CD4-positive, alpha-beta T cell treated with Interleukin-15 for 4 hours (primary cell): ENCODE measurements around the gene ABHD2.
"Not testable (repeated sequence)": the region's sequence is repeated elsewhere in the genome, so short reads cannot be mapped to it uniquely, and the experiment has no call there.

Experiments
- DNase-seq: peaks from one replicate; pipeline ENCODE4 v3.0.0-alpha.2; 2020; ENCODE audit warnings: low spot score

The ABHD2 gene

DNA sequence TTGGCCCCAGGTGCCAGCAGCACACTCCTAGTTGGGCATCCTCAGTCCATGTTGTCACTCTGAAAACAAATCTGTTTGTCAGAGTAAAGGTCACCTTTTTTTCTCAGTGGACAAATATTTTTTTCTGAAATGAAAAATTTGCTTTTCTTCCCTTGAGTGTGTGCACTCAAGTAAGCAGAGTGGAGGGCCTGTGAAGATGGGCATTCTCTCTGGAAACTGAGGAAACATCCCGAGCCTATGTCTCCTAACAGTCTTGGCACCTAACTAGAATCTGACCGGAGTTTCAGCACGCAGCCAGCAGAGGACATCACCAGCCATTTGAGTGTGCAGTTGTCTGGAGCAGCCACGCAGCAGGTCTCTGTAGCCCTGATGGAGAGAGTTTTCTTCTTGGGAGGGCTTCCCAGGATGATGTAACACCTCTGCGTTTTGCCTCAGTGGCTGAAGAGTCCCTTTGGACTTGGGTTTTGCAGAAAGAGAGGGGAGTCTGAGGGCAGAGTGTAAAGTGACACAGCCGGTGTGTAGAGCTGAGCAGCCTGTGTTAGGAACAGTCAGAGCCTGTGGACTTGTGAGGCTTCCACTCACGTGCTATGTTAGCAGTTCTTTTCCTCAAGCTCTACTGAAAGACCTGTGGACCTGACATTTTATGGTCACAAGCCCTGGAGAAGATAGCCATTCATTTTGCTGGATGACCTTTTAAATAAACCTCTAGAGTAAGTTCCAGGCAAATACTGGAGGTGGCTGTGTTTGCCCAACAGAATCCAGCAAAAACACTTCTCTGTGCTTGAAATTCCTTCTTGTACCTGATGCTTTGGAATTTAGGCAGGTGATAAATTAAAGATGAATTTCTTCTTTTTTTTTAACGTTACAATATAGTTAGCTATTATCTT is 51.6 kb downstream of the ABHD2 start:
- DNase-seq, result no peak

DNA sequence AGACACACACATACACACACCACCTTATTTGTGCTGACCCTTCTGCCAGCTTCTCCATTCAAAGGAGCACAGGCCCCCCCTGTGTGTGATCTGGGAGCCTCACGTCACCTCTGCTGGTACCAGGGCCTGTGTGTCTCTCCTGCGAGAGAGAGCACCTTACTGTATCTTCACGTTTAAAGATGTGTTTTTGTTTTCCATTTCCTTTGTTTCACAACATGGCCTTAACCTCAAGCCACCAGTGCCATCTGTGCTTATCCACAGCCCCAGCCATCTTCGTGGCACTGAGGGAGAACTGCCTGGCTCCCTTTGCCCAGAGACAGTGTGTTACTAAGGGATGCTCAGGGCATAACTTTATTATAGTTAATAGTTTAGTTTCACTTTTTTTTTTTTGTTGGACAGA is 52.3 kb downstream of the ABHD2 start:
- DNase-seq, result no peak

DNA sequence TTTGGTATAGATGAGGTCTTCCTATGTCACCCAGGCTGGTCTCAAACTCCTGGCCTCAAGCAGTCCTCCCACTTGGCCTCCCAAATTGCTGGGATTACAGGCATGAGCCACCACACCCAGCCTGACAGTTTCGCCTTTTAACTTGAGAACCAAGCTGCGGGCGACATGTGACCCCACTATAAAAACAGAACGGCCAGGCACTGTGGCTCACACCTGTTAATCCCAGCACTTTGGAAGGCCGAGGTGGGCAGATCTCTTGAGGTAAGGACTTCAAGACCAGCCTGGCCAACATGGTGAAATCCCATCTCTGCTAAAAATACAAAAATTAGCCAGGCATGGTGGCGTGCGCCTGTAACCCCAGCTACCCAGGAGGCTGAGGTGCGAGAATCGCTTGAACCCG is 52.9 kb downstream of the ABHD2 start:
- not testable (repeated sequence) for DNase-seq

DNA sequence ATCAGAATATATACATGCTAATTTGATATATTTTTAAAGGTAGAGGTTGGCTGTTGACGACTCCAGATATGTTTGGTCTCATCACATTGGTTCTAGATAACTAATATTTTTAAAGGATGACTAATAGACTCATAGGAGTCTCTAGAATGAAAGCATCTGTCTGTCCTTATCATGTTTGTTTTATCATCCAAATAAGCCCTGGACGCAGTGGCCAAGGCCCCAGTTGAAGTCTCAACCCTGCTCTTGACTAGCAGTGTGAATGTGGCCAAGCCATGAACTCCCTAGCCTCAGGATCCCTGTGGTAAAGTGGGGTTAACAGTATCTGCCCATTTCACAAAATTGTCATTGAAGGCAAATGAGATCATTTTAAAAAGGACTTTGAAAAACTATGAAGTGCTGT is 53.6 kb downstream of the ABHD2 start:
- no peak for DNase-seq

DNA sequence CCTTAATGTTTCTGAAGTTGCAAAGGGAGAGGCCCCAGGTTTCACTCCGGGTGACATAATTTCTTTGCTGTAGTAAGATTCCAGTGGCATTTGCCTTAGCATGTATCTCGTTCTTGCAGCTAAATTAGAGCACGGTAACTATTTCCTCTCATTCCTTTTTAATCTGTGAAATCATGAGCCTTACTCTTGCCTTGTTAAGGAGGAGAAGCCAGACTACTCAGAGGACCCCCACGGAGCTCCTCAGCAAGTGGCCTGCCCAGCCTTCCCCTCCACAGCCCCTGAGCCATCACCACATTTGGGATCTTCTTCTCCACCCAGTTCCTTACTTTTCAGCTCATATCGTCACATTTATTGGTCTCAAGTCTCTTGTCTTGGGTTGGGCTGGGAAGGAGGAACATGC is 54.2 kb downstream of the ABHD2 start:
- DNase-seq, result no peak

DNA sequence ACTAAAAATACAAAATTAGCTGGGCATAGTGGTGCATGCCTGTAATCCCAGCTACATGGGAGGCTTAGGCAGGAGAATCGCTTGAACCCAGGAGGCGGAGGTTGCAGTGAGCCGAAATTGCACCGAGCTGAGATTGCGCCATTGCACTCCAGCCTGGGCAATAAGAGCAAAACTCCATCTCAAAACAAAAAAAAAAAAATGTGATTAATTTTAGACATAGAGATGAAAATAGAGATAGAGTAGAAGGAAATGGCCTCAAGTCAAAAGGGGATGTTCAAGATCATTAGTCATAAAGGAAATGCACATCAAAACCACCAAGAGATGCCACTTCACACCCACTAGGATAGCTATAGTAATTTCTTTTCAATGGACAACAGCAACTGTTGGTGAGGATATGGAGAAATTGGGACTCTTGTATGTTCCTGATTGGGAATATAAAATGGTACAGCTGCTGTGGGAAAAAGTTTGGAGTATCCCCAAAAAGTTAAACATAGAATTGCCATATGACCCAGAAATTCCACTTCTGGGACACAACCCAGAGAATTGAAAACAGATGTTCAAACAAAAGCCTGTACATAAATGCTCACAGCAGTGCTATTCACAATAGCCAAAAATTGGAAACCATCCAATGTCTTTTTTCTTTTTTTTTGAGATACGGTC is 55.4 kb downstream of the ABHD2 start:
- peak; percentile 24 for DNase-seq

DNA sequence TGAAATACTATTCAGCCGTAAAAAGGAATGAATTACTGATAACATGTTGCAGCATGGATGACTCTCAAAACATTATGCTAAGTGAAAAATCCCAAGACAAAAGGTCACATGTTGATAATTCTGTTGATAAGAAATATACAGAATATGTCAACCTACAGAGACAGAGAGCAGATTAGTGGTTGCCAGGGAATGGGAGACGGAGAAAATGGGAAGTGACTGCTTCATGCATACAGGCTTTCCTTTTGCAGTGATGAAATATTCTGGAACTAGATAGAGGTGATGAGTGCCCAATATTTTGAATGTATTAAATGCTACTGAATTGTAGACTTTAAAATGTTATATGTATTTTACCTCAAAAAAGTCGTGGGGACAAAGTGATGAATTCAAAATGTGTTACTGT is 56.2 kb downstream of the ABHD2 start:
- no peak for DNase-seq

DNA sequence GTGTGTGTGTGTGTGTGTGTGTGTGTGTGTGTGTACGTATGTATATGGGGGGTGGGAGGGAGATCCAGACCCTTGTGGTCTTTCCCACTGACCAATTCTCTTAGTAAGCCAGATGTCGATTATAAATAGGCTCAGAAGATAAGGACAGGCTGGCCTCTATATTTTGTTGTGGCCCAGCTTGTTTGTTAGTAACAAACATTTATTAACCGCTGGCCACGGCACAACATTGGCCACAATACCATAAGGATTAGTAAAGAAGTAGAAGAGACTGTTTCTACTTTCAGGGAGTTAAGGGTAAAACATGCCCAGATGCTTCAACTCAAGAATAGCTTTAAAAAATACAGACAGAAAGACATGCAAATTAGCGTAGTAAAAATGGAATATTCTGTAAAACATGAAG is 58.1 kb downstream of the ABHD2 start:
- no peak for DNase-seq

DNA sequence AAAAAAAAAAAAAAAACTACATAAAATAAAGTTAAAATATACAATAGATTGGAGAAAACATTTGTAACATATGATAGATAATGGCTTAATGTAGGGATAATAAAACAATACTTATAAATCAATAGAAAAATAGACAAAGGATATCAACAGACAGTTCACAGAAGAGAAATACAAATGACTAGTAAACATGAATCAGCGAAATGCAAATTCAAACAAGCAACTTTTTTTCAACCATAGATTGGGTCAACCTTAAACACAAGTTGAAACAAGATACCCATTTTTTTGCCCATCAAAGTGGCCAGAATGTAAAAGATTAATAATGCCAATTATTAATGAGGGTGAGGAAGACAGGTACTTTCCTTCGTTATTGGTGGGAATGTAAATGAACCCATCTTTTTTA is 59.9 kb downstream of the ABHD2 start:
- DNase-seq, result no peak

DNA sequence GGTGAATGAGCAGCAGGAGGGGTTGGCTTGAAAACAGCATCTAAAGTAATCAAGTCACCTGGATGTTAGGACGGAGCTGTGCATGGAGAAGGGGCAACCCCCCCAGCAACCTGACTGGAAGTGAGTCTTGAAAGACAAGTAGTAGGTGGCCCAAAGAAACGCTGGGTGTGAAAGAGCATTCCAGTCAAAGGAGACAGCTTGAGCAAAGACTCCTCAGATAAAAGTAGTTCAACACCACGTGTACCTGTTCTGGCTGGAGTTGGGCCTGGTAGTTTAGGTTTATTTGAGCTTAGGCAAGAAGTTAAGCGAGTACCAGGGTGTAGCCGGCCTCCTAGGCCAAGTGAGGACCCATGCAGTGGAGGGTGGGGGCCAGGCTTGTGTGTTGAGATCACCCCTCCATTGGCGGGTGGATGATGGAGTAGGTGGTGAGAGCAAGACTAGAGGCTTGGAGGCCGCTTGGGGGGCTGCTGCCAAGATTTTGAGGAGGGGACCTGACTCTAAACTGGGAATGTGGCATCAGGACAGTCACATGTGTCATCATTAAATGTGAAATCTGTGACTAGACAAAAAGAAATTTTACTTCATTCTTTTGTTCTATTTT is 61.3 kb downstream of the ABHD2 start:
- DNase-seq, result no peak

DNA sequence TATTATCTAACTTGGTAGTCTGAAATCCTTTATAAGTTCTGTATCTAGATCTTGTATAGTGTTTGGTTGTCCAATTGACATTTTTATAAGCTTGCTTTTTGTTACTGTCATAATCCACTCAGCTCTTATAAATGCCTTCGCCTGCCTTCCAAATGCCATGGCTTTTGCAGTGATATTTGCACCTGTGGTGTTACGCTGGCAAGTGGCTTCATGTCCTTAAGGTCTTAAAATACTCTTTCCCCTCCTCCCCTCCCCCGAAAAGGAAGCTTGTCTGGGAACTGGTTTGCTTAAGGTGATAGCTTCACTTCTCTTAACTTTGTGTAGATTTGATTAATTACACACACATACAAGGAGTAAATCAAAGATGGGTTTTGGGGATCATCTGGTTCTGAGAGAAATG is 62.0 kb downstream of the ABHD2 start:
- DNase-seq, result no peak

DNA sequence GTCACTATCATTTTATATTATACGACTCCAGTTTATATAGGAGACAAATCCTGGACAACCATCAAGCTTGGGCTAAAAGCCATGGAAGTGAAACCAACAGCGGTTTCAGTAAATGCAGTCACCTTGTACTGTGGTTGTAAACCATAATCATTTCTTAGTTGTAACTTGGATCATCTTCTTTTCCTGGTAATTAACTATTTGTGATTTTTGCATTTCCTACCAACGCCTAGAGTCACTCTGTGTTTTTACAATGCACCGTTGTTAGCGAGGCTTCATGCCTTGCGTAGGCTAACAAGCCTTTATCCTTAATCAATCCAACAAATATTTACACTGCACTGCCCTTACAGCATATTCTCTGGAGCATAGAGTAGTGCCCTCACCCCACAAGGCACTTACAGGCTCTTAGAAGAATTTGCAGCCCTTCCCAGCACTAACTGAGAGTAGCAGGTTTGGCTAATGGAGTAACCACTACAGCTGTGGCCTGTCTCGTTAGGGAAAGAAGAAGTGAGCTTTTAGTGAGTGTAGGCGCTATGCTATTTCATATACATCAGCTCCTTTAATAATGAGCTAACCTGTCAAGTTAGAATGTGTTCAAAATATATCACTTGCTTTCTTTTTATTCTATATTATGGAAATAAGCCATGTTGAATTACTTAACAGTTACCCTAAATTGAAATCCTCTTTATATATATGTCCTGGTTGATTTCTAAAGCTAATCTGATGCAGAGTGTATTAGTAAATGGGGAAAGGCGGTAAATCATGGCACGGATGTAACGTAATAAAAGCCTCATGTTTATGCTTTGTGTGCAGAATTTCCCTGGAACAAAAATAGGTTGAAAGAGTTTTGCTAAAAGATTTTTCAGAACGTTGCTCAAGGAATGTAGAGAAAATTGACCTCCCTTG is 62.8 kb downstream of the ABHD2 start:
- no peak for DNase-seq

DNA sequence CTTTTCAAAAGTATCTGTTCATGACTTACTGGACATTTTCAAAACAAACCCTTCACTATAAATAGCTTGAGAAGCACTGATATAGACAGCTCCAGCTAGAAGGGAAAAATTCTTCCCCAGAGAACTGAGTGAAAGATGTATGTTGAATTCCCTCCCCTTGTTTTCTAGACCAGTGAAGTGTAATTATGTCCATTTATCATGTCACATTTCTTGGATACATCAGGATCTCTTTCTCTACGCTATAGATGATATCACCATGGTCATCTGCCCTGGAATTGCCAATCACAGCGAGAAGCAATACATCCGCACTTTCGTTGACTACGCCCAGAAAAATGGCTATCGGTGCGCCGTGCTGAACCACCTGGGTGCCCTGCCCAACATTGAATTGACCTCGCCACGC is 66.9 kb downstream of the ABHD2 start:
- DNase-seq, result no peak

DNA sequence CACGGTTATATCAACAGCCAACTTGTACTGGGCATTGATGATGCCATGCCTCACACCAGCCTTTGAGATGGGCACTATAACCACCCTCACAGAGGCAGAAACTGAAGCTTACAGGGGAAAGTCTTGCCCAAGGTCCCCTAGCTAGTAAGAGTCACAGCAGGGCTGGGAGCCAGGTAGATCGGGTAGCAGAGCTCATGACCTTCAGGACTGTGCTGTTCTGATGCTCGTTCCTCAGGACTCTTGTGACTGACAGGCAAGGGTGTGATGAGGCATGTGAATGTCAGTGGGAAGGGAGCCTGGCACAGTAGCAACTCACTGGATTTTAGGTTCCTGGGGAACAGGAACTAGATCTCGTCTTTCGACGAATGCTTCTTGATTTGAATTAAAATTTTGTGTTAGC is 67.4 kb downstream of the ABHD2 start:
- DNase-seq, result no peak

DNA sequence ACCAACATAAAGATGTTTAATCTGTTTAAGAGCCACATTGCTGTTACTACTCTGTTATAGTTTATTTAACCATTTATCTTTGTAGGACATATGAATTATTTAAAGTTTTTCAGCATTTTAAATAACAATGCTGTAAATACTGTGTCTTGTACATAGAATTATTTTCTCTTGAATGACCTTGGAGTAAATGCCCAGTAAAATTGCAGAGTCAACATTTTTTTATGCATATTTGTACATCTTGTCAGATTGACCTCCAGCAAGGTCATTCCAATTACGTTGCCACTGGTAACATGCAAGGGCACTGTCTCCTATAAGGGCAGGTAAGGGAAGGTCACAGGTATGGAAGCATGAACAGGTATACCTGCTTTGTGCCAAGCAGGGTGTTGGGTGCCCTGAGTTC is 68.8 kb downstream of the ABHD2 start:
- DNase-seq, result no peak

DNA sequence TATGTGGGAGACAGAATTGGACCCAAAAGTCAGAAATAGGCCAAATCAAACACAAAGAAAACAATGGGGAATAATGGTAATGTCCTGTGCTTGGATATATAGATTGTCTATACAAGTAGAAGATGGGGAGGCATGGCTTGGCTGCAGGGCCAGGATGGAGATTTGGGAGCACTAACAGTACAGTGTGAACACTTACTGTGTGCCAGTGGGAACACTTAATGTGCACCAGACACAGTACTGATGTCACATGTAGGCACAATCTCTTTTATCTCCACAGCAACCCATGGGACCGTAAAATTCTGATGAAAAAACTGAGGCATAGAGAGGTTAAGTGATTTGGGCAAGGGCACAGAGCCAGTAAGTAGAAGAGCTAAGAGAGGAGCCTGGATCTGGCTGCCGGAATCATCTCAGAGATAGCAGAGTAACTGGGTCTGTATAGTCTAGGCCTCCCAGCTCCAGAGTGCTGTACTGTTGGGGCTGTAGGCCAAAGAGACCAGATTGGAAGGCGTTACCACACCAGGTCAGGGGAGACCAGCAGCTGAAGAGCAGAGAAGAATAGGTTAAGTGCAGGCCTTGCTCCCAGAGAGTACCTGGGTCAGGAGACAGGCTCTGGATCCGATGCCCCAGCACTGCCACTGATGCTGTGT is 69.8 kb downstream of the ABHD2 start:
- DNase-seq, result no peak

DNA sequence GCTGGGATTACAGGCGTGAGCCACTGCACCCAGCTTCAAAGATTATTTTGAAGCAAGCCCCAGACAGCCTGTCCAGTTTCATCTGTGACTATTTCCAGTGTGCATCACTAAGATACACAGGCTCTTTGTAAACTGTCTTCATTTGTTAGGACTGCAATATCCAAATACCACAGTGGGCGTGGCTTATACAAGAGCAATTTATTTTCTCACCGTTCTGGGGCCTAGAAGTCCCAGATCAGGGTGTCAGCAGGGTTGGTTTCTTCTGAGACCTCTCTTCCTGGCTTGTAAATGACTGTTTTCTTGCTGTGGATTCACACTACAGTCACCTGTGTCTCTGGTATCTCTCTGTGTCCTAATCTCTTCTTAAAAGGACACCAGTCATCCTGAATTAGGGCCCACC is 73.4 kb downstream of the ABHD2 start:
- no peak for DNase-seq

DNA sequence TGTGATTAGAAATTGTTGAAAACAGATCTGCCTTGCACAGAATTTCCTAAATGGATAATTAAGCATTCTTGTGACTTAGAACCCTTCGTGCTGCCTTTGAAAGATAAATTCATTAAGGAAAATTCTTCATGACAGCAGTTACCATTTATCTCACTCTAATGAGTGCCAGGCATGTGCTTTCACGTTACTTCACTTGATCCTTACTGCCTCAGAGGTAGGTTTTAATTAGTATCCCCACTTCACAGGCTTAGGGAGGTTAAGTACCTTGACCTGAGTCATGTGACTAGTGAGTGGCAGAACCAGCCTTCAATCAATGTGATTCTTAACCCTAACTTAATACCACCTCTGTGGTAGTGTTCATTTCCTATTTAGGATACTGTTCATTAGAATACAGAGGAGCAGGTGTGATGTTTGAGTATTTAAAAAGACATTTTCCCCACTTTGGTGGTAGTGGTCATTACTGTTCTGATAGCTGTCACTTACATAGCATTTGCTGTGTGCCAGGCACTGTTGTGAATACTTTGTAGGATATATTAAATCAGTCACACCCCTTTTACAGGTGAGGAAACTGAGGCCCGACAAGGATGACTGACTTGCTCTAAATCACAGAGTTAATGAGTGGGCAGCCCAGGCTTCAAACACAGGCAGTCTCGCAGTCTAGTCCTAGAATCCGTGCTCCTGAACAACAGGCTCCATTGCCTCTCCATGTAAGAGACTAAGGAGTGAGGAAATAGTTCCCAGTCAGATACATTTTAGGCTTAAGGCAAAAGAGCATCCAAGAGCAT is 75.2 kb downstream of the ABHD2 start:
- DNase-seq, result no peak

DNA sequence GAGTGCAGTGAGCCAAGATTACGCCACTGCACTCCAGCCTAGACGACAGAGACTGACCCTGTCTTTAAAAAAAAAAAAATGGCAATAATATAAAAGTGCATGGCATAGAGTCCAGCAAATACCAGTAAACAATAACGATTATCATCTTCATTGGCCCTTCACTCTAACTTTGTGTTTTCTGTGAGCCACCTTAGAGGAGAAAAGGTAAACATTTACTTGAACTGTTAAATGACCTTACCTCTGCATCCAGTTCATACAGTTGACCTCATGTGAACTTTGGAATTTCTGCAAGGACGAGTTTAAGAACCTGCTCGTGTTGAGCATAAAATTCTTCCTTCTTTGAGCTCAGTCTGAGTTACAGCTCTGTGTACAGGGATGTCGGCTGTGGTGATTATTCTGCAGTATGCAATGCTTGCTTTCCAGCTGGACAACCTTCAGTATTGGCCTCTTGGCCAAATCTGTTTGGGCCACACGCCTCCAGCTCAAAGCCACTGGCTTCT is 76.5 kb downstream of the ABHD2 start:
- DNase-seq, result no peak

DNA sequence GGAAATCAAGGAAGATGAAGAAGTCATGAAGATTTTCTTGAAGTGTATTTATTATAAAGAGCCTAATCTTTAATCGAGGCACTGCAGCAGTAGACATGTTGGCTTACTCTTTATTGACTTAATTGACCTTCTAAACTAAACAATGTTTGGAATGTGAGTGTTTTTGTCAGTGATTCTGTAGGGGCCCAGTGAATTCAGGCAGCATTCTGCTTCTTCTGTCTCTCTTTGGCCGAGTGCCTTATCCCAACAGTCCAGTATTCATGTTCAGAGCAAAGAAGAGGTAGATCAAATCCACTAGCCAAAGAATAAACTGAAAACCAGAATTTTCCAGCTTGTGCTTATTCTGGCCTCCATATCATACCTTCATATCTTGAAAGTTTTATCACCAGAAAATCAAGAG is 77.4 kb downstream of the ABHD2 start:
- DNase-seq, result no peak
